ENCODE measurements around the gene ABR.
"Not testable (repeated sequence)": the region's sequence is repeated elsewhere in the genome, so short reads cannot be mapped to it uniquely, and the experiment has no call there.

ABR gene

DNA sequence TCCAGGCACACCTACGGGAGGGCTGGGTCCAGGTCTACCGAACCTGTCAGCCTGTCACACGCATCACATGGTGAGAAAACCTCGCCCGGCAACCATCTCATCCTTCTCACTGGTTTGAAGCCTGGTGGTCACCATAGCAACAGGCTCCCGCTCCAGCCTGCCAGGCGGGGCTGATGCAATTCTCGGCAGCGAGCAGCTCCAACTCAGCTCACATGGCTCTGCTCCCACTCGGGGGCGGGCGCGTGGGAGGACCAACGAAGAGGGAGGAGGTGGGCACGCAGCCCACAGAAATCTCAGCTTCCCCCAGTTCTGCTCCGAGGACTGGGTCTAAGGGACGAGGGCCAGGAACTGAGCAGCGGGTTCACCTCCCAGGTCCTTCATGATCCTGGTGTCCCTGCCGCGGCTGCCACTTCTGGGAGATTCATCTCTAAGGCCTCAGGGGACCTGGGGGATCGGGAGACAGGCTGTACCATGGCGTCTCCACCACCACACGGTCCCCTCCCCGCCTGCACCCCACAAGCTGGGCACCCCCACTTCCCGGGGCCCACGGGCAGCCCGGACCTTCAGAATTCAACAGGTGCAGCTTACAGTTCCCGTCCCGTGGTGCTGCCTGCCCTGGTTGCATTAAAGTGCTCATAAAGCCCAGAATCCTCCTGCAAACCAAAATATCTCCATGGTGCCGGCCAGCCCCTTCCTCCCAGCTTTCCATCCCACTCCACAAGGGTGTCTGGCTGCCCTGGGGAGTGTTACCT lies 25.8 kb downstream of the ABR start:
- Histone ChIP-seq H3K9ac (ENCODE audit: low read length) (peak overlapping the region; percentile 28), H3K4me3 (ENCODE audit: low read length) (no peak overlapping the region), H3K27me3 (ENCODE audit: control insufficient read depth, insufficient read depth, low read length) (no peaks in the 10 kb centered on the region), H3K4me1 (ENCODE audit: control insufficient read depth, low read depth, low read length) (no peaks in the 10 kb centered on the region), H3K36me3 (ENCODE audit: control insufficient read depth, low read depth, low read length) (peaks cover 6% of the 10 kb centered on the region), H3K9me3 (ENCODE audit: control insufficient read depth, low read depth, low read length) (no peaks in the 10 kb centered on the region), H3K27ac (ENCODE audit: low read length) (peak overlapping the region; percentile 24)

- H3K27me3 ChIP-seq (ENCODE audit: control insufficient read depth, insufficient read depth, low read length); H3K9ac ChIP-seq (ENCODE audit: low read length); H3K27ac ChIP-seq (ENCODE audit: low read length); H3K4me3 ChIP-seq (ENCODE audit: low read length); H3K4me1 ChIP-seq (ENCODE audit: control insufficient read depth, low read depth, low read length); H3K36me3 ChIP-seq (ENCODE audit: control insufficient read depth, low read depth, low read length); H3K9me3 ChIP-seq (ENCODE audit: control insufficient read depth, low read depth, low read length): not testable (repeated sequence)
These were observed 27.2 kb downstream of the ABR start for GRCh38 chr17:1152582-1152981.

DNA sequence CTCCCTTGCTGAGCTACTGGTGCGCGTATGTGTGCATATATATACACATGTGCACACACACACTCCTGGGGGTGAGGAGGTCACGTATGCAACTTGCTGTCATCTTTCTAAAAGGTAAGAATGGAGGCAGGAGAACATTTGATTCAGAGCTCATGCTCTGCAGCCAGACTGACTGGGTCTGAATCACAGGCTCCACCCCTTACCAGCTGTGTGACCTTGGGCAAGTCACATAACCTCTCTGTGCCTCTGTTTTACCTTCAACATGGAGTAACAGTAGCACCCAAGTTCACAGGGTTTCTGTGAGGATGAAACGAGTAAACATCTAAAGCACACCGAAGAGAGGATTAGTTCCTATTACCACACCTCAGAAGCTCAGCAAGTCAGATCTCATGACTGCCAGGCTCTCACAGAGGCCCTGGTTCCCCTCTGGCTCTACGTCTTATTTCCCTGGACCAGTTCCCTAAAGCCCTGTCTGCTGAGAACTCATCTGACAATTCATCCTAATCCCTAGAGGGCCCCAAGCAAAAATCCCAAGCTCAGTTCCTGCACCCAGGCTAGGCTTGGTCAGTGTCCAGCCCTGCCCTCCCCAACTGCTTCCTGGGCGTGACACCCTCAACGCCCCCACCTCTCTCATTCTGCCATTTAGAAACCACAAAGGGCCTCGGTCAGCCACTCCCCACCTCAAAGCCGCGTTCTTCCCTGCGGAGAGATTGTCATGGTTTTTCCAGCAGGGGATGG lies 28.7 kb downstream of the ABR start:
- no peaks in the 10 kb centered on the region for H3K27me3 ChIP-seq (ENCODE audit: control insufficient read depth, insufficient read depth, low read length)
- no peaks in the 10 kb centered on the region for H3K4me1 ChIP-seq (ENCODE audit: control insufficient read depth, low read depth, low read length)
- no peaks in the 10 kb centered on the region for H3K9me3 ChIP-seq (ENCODE audit: control insufficient read depth, low read depth, low read length)
- H3K9ac ChIP-seq (ENCODE audit: low read length) = no peak overlapping the region
- no peak overlapping the region for H3K27ac ChIP-seq (ENCODE audit: low read length)
- no peak overlapping the region for H3K4me3 ChIP-seq (ENCODE audit: low read length)
- peaks cover 6% of the 10 kb centered on the region for H3K36me3 ChIP-seq (ENCODE audit: control insufficient read depth, low read depth, low read length)

DNA sequence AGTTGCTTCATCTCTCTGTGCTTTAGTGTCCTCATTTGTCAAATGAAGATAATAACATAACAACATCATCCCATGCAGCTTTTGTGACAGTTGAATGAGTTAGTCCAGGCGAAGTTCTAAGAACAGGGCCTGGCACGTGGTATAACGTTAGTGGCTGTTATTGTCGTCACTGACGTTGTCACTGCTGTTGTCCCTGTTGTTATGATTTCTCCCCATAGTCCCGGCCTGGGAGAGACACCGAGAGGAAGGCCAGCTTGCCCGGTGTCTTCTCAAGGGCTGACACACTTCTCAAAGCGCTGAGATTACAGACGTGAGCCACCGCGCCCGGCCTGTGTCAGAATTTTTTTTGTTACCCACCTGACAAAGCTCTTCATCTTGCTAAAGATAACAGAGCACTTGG lies 29.9 kb downstream of the ABR start:
- H3K4me3 ChIP-seq (ENCODE audit: low read length) = no peak overlapping the region
- no peaks in the 10 kb centered on the region for H3K9me3 ChIP-seq (ENCODE audit: control insufficient read depth, low read depth, low read length)
- H3K9ac ChIP-seq (ENCODE audit: low read length) = no peak overlapping the region
- H3K27me3 ChIP-seq (ENCODE audit: control insufficient read depth, insufficient read depth, low read length) = no peaks in the 10 kb centered on the region
- peaks cover 6% of the 10 kb centered on the region for H3K36me3 ChIP-seq (ENCODE audit: control insufficient read depth, low read depth, low read length)
- H3K4me1 ChIP-seq (ENCODE audit: control insufficient read depth, low read depth, low read length) = no peaks in the 10 kb centered on the region
- no peak overlapping the region for H3K27ac ChIP-seq (ENCODE audit: low read length)

DNA sequence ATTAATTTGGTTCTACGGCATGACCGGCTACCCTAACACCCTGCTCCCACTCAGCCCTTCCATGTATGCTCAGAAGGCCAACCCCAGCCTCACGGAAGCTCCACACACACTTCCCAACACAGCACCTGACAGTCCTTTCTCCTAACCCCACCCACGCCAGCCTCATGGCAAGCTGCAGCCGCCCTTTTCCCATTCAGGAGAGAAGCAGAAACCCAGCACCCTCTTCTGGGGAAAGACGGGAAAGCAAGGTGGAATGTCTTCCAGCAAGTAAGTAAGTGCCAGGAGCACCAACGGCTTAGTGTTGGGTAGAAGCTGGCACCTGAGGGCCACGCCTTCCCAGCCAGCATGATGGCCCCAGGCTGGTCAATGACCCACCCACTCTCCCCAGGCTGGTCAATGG lies 32.1 kb downstream of the ABR start:
- Histone ChIP-seq H3K27ac (ENCODE audit: low read length) (no peak overlapping the region), H3K4me1 (ENCODE audit: control insufficient read depth, low read depth, low read length) (no peaks in the 10 kb centered on the region), H3K9ac (ENCODE audit: low read length) (no peak overlapping the region), H3K9me3 (ENCODE audit: control insufficient read depth, low read depth, low read length) (no peaks in the 10 kb centered on the region), H3K27me3 (ENCODE audit: control insufficient read depth, insufficient read depth, low read length) (no peaks in the 10 kb centered on the region), H3K4me3 (ENCODE audit: low read length) (no peak overlapping the region), H3K36me3 (ENCODE audit: control insufficient read depth, low read depth, low read length) (peaks cover 6% of the 10 kb centered on the region)

DNA sequence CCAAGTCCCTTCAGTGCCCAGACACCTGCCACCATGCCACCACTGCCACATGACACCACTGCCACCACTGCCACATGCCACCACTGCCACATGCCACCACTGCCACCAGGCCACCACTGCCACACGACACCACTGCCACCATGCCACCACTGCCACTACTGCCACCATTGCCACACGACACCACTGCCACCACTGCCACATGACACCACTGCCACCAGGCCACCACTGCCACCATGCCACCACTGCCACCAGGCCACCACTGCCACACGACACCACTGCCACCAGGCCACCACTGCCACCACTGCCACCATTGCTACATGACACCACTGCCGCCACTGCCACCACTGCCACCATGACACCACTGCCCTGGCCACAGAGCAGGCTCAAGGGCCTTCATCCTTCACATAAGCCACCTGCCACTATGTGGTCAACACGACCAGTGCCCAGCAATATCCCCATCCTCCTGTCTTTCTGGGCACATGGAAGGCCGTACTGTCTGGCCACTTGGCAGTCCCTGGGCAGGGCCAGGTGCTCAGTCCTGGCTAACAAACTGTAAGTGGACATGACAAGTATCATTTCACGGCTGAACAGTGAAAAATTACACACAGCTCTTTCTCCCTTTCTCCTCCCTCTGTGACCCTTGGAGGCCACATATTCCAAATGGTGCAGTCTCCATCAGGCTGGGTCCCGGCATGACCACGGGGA lies 33.1 kb downstream of the ABR start:
- Histone ChIP-seq H3K27ac (ENCODE audit: low read length) (no peak overlapping the region), H3K4me3 (ENCODE audit: low read length) (no peak overlapping the region), H3K9ac (ENCODE audit: low read length) (no peak overlapping the region), H3K36me3 (ENCODE audit: control insufficient read depth, low read depth, low read length) (peaks cover 6% of the 10 kb centered on the region), H3K4me1 (ENCODE audit: control insufficient read depth, low read depth, low read length) (no peaks in the 10 kb centered on the region), H3K9me3 (ENCODE audit: control insufficient read depth, low read depth, low read length) (no peaks in the 10 kb centered on the region), H3K27me3 (ENCODE audit: control insufficient read depth, insufficient read depth, low read length) (no peaks in the 10 kb centered on the region)

DNA sequence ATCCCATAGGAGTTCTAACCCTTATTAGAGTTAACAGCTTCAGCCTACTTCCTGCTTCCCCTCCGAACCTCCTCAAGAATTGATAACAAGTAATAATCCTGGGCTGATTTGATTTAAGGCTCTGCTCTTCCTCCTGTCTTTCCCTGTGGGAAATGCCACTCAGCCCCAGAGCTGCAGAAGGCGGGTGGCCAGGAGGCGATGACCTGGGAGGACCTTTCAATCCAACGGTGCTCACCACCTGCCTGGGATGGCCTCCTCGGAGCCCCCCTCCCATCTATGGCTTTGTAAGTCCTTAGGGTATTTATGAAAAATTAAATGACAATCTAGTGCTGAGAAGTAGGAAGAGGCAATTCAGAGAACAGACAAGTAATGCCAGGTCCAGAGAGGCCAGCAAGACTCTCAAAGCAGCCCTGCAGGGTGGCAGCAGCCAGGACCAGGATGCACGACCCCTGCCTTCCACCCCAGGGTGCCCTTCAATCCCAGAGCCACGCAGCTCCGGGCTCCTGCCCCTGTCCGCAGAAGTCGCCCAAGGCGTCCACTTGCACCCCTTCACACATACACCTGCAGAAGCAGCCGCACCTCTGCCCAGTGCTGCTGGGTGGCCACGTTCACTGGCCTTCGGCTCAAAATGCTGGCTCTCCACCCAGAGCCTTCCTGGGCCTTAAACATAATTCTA lies 34.3 kb downstream of the ABR start:
- Histone ChIP-seq H3K9ac (ENCODE audit: low read length) (no peak overlapping the region), H3K9me3 (ENCODE audit: control insufficient read depth, low read depth, low read length) (no peaks in the 10 kb centered on the region), H3K4me1 (ENCODE audit: control insufficient read depth, low read depth, low read length) (no peaks in the 10 kb centered on the region), H3K4me3 (ENCODE audit: low read length) (no peak overlapping the region), H3K27me3 (ENCODE audit: control insufficient read depth, insufficient read depth, low read length) (no peaks in the 10 kb centered on the region), H3K27ac (ENCODE audit: low read length) (no peak overlapping the region), H3K36me3 (ENCODE audit: control insufficient read depth, low read depth, low read length) (peaks cover 6% of the 10 kb centered on the region)

DNA sequence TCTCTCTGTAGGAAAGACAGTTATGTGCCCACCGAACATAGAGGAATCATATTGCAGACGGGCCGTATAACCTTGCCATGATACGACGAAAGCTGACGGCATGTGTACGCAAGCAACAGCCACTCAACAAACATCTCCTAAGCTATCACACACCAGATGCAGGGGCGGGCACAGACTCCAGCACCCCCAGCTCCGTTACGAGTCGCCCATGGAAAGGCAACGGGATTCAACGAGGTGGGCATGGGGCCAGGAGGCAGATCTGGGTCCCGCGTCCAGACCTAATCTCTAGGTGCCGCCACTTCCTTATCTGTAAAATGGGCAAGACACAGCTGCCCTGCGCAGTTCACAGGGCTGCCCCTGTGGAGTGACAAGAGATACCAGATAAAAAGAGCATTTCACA lies 35.6 kb downstream of the ABR start:
- Histone ChIP-seq H3K4me3 (ENCODE audit: low read length) (no peak overlapping the region), H3K9me3 (ENCODE audit: control insufficient read depth, low read depth, low read length) (no peaks in the 10 kb centered on the region), H3K36me3 (ENCODE audit: control insufficient read depth, low read depth, low read length) (no peaks in the 10 kb centered on the region), H3K27ac (ENCODE audit: low read length) (no peak overlapping the region), H3K9ac (ENCODE audit: low read length) (no peak overlapping the region), H3K27me3 (ENCODE audit: control insufficient read depth, insufficient read depth, low read length) (no peaks in the 10 kb centered on the region), H3K4me1 (ENCODE audit: control insufficient read depth, low read depth, low read length) (no peaks in the 10 kb centered on the region)

DNA sequence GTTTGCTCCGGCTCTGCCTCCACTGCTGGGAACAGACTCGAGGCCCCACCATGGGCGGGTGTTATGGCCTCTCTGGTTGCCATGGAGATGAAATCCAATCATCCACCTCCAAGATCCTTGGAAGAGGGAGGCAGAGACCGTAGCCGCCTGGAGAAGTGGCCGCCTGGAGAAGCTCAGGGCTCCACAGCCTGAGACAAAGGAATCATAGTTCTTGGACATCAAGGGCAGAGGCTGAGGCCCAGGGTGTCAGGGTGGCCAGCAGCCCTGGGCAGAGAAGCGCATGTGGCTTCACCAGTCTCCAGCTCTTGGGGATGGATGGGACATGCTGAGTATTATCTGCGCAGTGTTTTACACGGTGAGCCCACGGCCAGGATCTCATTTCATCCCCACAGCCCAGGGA lies 36.2 kb downstream of the ABR start:
- no peak overlapping the region for H3K9ac ChIP-seq (ENCODE audit: low read length)
- no peaks in the 10 kb centered on the region for H3K4me1 ChIP-seq (ENCODE audit: control insufficient read depth, low read depth, low read length)
- H3K27ac ChIP-seq (ENCODE audit: low read length) = no peak overlapping the region
- H3K9me3 ChIP-seq (ENCODE audit: control insufficient read depth, low read depth, low read length) = no peaks in the 10 kb centered on the region
- no peak overlapping the region for H3K4me3 ChIP-seq (ENCODE audit: low read length)
- H3K27me3 ChIP-seq (ENCODE audit: control insufficient read depth, insufficient read depth, low read length) = no peaks in the 10 kb centered on the region
- no peaks in the 10 kb centered on the region for H3K36me3 ChIP-seq (ENCODE audit: control insufficient read depth, low read depth, low read length)

GRCh38 chr17:1142561-1142971 lies 37.2 kb downstream of the ABR start:
- Histone ChIP-seq H3K36me3 (ENCODE audit: control insufficient read depth, low read depth, low read length) (no peaks in the 10 kb centered on the region), H3K4me1 (ENCODE audit: control insufficient read depth, low read depth, low read length) (no peaks in the 10 kb centered on the region), H3K9ac (ENCODE audit: low read length) (no peak overlapping the region), H3K4me3 (ENCODE audit: low read length) (no peak overlapping the region), H3K27ac (ENCODE audit: low read length) (no peak overlapping the region), H3K9me3 (ENCODE audit: control insufficient read depth, low read depth, low read length) (no peaks in the 10 kb centered on the region), H3K27me3 (ENCODE audit: control insufficient read depth, insufficient read depth, low read length) (no peaks in the 10 kb centered on the region)

DNA sequence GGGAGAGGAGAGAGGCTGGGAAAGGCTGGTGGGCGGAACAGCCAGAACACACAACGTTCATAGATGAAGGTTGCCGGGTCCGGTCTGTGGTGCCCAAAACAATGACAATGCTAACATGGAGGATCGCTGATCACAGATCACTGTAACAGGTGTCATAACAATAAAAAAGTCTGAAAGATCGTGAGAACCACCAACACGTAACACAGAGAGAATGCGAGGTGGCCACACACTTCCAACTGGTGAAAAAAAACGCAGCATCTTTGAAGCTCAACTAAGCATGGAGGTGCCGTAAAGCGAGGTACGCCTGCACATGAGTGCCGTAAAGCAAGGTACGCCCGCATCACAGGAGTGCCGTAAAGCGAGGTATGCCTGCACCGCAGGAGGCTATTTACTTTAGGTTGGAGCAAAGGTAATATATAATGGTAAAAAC lies 42.3 kb downstream of the ABR start:
- Histone ChIP-seq H3K9ac (ENCODE audit: low read length) (no peak overlapping the region), H3K9me3 (ENCODE audit: control insufficient read depth, low read depth, low read length) (no peaks in the 10 kb centered on the region), H3K4me3 (ENCODE audit: low read length) (no peak overlapping the region), H3K27me3 (ENCODE audit: control insufficient read depth, insufficient read depth, low read length) (no peaks in the 10 kb centered on the region), H3K27ac (ENCODE audit: low read length) (no peak overlapping the region), H3K4me1 (ENCODE audit: control insufficient read depth, low read depth, low read length) (no peaks in the 10 kb centered on the region), H3K36me3 (ENCODE audit: control insufficient read depth, low read depth, low read length) (no peaks in the 10 kb centered on the region)

Measured in iPS-18a (cell line).